CD4-positive, alpha-beta T cell treated with Interleukin-6 for 4 hours (primary cell): ENCODE results near the gene DISP2.
A peak's percentile ranks its signal among the peaks of the same experiment; 100 is the strongest.

Experiments
- DNase-seq: peaks from one replicate; pipeline ENCODE4 v3.0.0-alpha.2; 2020; ENCODE audit warnings: mixed read lengths

Gene DISP2

DNA sequence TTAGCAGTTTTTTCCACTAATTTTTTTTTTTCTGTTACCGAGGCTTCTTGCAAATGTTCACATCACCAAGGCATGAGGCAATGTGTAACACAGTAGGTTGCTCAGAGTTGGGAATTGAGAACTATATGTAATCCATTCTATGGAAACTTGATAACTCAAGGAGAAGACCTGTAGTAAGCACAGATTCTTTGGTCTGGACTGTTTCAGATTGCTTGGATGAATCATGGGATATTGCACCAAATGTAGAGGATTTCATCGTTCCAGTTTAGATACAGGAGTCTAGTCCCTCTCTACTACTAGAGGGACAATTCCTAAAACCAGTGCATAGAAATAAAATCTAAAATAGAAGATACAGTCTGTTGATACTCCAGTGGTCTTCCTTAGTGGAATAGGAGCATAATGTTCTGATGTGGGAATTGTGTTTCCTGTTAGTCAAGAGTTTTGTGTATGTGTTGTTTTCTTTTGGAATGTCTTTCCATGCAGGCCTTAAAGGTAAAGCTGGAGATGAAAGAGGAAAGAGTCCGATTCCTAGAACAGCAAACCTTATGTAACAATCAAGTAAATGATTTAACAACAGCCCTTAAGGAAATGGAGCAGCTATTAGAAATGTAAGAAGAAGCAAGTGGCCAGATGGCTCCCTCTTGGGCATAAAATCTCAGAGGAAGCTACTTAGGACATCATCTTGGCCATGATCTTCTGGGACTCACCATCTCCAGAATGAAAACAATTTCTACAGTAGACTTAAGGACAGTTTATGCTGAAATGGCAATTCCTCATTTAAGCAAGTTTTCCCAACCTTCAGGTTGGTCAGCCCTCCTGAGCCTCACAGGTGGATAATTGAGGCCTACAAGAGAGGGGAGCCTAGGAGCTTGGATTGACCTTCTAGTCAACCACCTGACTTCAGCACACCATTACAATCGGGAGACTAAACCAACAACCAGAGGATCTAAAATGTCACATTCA is 35.2 kb downstream of the DISP2 start:
- no peak for DNase-seq

GRCh38 chr15:40397688-40398412 is 39.8 kb downstream of the DISP2 start:
- DNase-seq = no peak

DNA sequence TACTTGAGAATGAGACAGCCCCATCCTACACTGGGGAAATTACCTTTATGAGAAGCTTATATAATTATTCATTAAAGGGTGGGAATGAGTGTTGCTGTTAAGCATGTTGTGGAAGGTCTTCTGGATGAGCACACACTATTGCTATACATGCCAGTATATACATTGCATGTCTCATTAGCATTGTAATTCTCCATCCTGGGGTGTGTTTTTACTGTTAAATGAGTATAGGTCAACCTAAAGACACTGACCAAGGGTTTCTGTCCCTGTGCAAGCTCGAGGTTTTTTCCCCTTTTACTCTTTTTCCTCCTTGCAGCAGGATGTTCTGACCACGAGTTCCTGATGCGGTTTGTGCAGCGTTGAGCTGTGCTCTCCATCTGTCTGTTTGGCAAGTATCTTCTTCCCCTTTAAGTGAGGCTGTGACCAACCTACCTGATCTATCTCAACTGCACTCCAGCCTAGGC is 40.4 kb downstream of the DISP2 start:
- peak; percentile 21 for DNase-seq

DNA sequence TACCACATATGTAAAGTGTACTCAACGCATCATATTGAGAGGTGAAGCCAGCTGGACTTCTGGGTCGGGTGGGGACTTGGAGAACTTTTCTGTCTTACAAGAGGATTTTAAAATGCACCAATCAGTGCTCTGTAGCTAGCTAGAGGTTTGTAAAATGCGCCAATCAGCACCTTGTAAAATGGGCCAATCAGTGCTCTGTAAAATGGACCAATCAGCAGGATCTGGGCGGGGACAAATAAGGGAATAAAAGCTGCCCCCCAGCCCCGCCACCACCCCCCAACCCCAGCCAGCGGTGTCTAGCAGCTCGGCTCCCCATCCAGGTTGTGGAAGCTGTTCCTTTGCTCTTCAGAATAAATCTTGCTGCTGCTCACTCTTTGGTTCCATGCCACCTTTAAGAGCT is 41.4 kb downstream of the DISP2 start:
- no peak for DNase-seq

GRCh38 chr15:40405501-40406381 is 47.7 kb downstream of the DISP2 start, which contains the start of gene IVD:
TSS of gene IVD (plus strand) at chr15:40405795. CDS start at chr15:40405828, 33 bp downstream.
- peak; percentile 89 for DNase-seq

- no peak for DNase-seq
Observed at GRCh38 chr15:40407330-40407990, 49.4 kb downstream of the DISP2 start.

- DNase-seq = no peak
Observed at GRCh38 chr15:40409366-40409765, 51.3 kb downstream of the DISP2 start.

- no peak for DNase-seq
Observed at GRCh38 chr15:40410476-40410875, 52.5 kb downstream of the DISP2 start.

GRCh38 chr15:40412095-40412759 is 54.2 kb downstream of the DISP2 start:
- DNase-seq = no peak

DNA sequence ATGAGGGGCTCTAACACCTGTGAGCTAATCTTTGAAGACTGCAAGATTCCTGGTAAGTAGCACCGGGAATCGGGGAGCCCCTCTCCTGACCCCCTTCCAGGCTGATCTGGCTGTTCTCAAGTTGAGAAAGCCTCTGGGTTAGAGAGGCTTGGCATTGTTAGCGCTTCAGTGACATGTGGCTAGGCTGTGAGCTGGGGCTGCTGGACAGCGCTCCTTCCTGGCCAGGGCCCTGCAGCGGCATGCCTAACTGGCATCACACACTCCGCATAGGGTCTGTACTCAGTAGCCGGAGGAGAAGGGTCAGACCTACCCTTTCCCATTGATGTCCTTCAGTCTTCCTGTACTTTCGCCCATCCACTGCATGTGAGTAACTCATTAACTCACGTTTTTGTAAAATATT is 55.0 kb downstream of the DISP2 start:
- no peak for DNase-seq

- DNase-seq = no peak
Observed at GRCh38 chr15:40414816-40415215, 56.8 kb downstream of the DISP2 start.

- DNase-seq = no peak
Observed at GRCh38 chr15:40415226-40415625, 57.2 kb downstream of the DISP2 start.

GRCh38 chr15:40416056-40416455 is 58.0 kb downstream of the DISP2 start:
- DNase-seq = no peak

- no peak for DNase-seq
Observed at GRCh38 chr15:40418126-40418525, 60.1 kb downstream of the DISP2 start.

DNA sequence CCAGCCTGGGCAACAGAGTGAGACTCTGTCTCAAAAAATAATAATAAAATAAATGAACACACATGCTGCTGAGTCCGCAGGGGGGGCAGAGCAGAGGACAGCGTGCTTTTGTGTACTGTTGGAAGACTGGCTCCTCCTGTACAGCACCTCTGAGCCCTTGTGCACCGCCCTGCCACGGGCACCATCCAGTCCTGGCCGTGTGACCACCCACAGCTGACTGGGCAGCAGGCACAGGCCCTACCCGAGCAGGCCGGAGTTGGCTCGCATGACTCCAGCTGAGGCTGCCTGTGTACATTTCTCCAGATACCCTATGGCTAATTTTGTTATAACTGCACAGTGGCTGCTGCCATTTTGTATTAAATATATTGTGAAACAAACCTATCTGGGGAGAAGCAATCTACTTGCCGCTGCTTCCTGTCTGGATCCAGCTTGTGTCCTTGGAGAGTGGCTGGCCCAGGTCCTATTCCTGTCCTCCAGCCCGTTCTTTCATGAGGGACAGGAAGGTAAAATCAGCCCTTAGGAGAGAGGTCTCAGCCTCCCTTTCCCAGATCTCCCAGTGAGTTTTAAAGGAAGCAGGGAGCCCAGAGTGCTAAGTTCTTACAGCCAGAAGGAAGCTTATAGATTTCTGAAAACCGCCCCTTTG is 62.2 kb downstream of the DISP2 start:
- DNase-seq = no peak

- no peak for DNase-seq
Observed at GRCh38 chr15:40420793-40421192, 62.8 kb downstream of the DISP2 start.

GRCh38 chr15:40421246-40422157 is 63.5 kb downstream of the DISP2 start:
- peak; percentile 83 for DNase-seq

DNA sequence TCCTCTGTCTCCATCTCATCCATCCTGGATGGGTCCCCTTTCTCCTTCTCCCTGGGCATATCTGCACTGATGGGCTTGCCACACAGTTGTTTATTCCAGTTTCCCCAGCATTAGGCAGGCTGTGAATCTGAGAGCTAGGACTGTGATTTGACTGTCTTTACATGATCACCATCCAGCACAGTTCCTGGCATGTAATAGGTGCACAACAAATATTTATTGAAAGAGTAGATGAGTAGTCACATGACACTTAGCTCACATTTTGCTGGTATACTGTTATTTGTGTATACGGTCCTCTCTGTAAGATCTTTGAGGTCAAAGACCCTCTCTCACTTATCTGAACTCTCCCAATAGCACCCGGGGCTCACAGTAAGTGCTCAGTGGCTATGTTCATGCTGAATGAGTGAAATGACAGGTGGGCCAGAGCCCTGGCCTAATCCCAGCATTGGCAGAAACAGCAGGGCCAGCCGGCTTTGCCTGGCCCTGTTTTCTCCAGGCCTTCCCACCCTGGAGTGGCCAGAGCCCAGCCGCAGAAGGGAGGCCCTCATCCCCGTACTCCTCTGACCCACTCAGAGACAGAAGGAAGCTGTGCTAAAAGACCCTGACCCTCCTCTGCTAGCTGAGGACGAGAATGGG is 66.6 kb downstream of the DISP2 start:
- no peak for DNase-seq

- DNase-seq = no peak
Observed at GRCh38 chr15:40425681-40426080, 67.7 kb downstream of the DISP2 start.
